ENCODE results near the gene MARCHF4.
"Not testable (repeated sequence)": the region's sequence is repeated elsewhere in the genome, so short reads cannot be mapped to it uniquely, and the experiment has no call there.

Gene MARCHF4

DNA sequence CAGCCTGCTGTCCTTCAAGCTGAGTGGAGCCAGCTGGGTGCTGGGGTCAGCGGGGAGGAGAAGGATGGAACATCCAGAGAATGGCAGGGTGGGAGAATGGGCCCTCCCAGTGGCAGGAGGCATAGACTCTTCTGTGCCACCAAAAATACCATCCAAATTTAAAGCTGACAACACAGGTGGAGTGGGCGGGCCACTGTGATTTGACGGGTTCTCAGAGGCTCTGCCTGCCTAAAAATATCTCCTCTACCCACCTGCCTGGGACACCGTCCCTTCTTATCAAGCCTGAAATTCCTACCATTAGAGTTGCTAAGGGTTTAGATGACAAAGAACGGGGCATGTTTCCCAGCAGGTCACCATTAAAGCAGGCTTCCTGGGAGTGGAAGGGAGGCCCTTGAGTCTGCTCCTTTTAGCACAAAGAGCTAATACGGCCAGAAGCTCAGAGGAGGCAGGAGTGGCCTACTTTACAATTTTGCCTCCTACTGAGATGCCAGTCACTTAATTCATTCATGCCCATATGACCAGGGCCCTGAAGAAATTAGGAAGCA lies 19.8 kb upstream of the MARCHF4 start:
- no peak overlapping the region for H3K27ac ChIP-seq
- no peak overlapping the region for H3K9ac ChIP-seq
- no peak for TF ChIP-seq Cebpa-rat (IDR thresholded peaks at IDR 0.05)
- H3K4me1 ChIP-seq, result peaks cover 13% of the 10 kb centered on the region
- H4K20me1 ChIP-seq, result no peaks in the 10 kb centered on the region
- H3K4me2 ChIP-seq, result no peak overlapping the region
- no peaks in the 10 kb centered on the region for H3K36me3 ChIP-seq
- H3K4me3 ChIP-seq, result no peak overlapping the region
- H3K9me3 ChIP-seq, result no peaks in the 10 kb centered on the region
- H3K27me3 ChIP-seq, result no peaks in the 10 kb centered on the region

DNA sequence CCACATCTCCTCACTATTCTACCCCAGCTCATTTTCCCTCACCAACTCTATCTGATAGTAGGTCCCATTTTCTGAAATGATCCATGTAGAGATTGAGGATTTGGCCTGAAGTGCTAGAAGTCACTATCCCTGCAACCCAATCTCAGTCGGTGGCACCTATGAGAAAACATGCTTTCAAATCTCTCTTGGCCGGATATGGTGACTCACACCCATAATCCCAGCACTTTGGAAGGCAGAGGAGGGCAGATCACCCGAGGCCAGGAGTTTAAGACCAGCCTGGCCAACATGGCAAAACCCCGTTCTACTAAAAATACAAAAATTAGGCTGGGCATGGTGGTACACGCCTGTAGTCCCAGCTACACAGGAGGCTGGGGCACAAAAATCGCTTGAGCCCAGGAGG lies 19.1 kb upstream of the MARCHF4 start:
- Histone ChIP-seq H3K4me2 (no peak overlapping the region), H3K4me1 (peaks cover 13% of the 10 kb centered on the region), H3K4me3 (no peak overlapping the region), H3K36me3 (no peaks in the 10 kb centered on the region), H3K27me3 (no peaks in the 10 kb centered on the region), H3K27ac (no peak overlapping the region), H3K9me3 (no peaks in the 10 kb centered on the region), H4K20me1 (no peaks in the 10 kb centered on the region), H3K9ac (no peak overlapping the region)
- no peak for TF ChIP-seq Cebpa-rat (IDR thresholded peaks at IDR 0.05)

DNA sequence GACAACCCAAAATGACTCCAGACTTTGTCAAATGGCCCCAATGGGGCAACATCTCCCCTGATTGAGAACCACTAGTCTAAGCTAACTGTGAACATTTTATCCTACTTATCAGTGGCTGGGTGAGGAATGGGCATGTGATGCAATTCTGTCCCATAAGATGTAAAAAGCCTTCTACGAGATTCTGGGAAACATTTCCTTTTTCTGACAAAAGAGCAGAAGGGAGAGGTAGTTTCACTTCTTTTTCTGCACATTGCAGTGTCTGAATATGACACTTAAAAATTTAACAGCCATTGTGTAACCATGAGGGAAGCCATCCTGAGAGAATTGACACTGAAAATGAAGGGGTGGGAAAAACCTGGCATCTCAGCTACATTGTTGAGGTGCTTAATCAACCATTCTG lies 17.3 kb upstream of the MARCHF4 start:
- Histone ChIP-seq H3K36me3 (no peaks in the 10 kb centered on the region), H3K9ac (no peak overlapping the region), H3K27ac (no peak overlapping the region), H3K4me2 (no peak overlapping the region), H4K20me1 (no peaks in the 10 kb centered on the region), H3K4me3 (no peak overlapping the region), H3K4me1 (peaks cover 3% of the 10 kb centered on the region), H3K9me3 (no peaks in the 10 kb centered on the region), H3K27me3 (no peaks in the 10 kb centered on the region)
- TF ChIP-seq Cebpa-rat (IDR thresholded peaks at IDR 0.05), result no peak

DNA sequence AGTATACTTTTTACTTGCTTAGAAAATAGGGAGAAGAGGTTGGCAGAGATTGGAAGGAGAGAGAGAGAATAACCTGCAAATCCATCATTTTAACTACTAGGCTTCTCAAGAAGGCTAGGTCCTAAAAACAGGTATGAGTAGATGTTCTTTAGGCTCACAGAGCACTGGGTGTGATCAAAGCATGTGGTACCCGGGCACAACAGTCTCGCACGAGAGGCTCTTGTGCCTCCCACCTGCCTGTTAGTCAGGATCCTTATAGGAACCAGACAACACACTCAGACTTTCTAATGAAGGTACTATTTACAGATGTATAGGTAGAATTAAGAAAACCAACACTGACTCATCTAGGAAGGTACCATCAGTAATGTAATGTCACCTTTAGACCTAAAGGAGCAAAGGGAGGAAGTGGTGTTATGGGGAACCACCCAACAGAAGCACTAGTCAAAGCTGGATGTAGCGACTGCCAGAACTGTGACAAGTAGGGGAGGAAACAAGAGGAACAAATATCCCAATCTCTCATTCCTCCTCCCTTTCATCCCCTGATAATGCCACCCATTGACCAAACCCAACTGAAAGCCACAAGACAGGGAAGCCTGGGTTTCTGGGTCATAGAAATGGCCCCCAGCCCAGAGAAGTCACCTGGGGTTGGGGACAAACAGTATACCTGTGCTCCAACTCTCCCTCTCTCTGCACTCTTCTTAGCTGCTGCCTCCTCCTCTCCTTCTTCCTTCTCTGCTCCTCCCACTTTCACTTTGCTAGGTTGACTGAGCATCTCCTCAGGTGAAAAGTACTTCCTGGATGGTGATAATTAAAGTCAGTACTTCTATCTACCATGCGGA lies 16.0 kb upstream of the MARCHF4 start:
- TF ChIP-seq Cebpa-rat (IDR thresholded peaks at IDR 0.05), result no peak

DNA sequence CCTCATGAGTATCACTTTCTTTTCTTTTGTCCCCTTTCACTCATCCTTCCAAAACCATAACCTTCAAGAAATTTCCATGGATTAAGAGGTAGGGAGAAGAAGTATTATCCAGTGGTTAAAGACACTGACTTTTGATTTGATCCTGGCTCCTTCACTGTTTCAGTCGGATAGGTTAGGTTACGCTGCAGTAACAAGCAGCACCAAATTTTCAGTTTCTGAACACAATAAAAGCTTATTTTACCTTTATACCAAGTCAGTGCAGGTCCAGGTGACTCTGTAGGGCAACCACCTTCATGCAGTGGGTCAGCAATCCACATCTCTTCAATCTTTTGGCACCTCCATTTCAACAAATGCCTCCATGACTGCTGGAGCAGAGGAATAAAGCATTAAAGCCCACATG lies 15.0 kb upstream of the MARCHF4 start:
- H3K27me3 ChIP-seq, result no peaks in the 10 kb centered on the region
- no peaks in the 10 kb centered on the region for H4K20me1 ChIP-seq
- no peak for TF ChIP-seq Cebpa-rat (IDR thresholded peaks at IDR 0.05)
- H3K27ac ChIP-seq, result no peak overlapping the region
- no peaks in the 10 kb centered on the region for H3K9me3 ChIP-seq
- H3K4me1 ChIP-seq, result no peaks in the 10 kb centered on the region
- no peak overlapping the region for H3K4me3 ChIP-seq
- H3K4me2 ChIP-seq, result no peak overlapping the region
- no peaks in the 10 kb centered on the region for H3K36me3 ChIP-seq
- no peak overlapping the region for H3K9ac ChIP-seq

More for the DNA sequence above, 16.0 kb upstream of the MARCHF4 start:
- Histone ChIP-seq H3K36me3 (no peaks in the 10 kb centered on the region), H3K4me1 (no peaks in the 10 kb centered on the region), H3K9ac (no peak overlapping the region), H3K27me3 (no peaks in the 10 kb centered on the region), H3K27ac (no peak overlapping the region), H3K4me3 (no peak overlapping the region), H3K4me2 (no peak overlapping the region), H4K20me1 (no peaks in the 10 kb centered on the region), H3K9me3 (no peaks in the 10 kb centered on the region)

DNA sequence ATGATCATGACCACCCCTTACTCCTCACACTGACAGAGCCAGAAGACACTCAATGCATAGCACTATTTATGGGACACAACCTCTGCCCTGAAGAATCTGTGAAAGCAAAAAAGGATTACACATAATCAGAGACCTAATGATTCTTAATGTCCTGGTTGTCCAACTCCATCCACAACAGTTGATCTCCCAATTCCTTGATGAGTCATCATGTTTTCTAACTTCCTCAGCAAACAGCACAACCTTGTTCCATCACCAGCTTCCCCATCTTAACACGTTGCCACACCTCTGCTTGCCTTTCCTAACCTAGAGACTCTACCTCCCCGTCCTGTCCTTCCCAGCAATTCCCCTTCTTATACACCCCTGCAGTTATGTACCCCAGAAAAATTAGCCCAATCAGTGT lies 13.2 kb upstream of the MARCHF4 start:
- Histone ChIP-seq H3K9ac (no peak overlapping the region), H3K27ac (no peak overlapping the region), H3K27me3 (no peaks in the 10 kb centered on the region), H3K4me1 (no peaks in the 10 kb centered on the region), H3K9me3 (no peaks in the 10 kb centered on the region), H4K20me1 (no peaks in the 10 kb centered on the region), H3K36me3 (no peaks in the 10 kb centered on the region), H3K4me3 (no peak overlapping the region), H3K4me2 (no peak overlapping the region)
- no peak for TF ChIP-seq Cebpa-rat (IDR thresholded peaks at IDR 0.05)

DNA sequence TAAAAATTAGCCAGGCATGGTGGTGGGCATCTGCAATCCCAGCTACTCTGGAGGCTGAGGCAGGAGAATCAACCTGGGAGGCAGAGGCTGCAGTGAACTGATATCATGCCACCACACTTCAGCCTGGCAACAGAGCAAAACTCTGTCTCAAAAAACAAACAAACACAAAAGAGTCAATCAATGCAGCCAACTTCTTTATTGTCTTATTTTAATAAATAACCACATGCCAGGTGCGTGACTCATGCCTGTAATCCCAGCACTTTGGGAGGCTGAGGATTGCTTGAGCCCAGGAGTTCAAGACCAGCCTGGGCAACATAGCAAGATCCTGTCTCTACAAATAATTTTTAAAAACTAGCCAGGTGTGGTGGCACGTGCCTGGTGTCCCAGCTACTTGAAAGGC lies 12.1 kb upstream of the MARCHF4 start:
- not testable (repeated sequence) for H3K36me3 ChIP-seq, H3K4me2 ChIP-seq, H3K4me1 ChIP-seq, H3K9me3 ChIP-seq, H3K27me3 ChIP-seq, H3K9ac ChIP-seq, H3K27ac ChIP-seq, H4K20me1 ChIP-seq, H3K4me3 ChIP-seq

DNA sequence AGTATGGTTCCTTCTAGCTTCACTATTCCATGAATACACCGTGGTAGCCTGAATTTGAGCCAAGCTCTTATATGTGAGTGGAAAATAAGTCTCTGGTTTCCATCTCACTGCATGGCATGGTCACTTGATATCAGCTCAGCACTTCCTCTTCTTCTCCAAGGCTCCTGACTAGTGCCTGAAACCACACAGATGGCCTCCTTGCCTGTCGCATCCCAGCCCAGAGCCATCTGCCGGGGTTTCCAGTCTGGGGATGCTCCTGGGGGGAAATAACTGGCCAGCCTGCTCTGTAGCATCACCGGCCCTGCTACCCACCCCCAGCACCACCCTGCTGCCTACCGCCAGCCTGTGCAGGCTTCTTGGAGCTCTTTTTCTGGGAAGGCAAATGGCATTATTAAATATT lies 7.7 kb upstream of the MARCHF4 start:
- Histone ChIP-seq H4K20me1 (no peaks in the 10 kb centered on the region), H3K9me3 (no peaks in the 10 kb centered on the region), H3K27me3 (no peaks in the 10 kb centered on the region), H3K27ac (no peak overlapping the region), H3K9ac (no peak overlapping the region), H3K4me2 (no peak overlapping the region), H3K4me3 (no peak overlapping the region), H3K4me1 (no peaks in the 10 kb centered on the region), H3K36me3 (no peaks in the 10 kb centered on the region)
- no peak for TF ChIP-seq Cebpa-rat (IDR thresholded peaks at IDR 0.05)

DNA sequence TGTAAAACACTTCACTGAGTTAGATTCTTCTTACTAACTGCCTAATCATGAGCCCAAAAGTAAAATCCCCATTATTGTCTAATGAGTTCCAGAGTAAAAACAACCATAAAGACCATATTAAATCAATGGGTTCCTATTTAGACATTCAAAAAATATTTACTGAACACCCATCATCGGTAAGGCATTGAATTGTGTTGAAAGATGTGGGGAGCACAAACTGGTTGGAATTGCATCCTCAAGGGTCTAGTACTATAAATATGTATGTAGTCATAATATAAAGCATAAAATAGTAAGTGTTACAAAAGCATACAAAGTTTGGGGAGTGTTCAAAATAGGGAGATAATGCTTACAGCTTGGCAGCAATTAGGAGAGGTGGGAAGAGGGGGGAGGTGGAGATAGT lies 3.0 kb upstream of the MARCHF4 start:
- no peak for TF ChIP-seq Cebpa-rat (IDR thresholded peaks at IDR 0.05)
- Histone ChIP-seq H4K20me1 (peaks cover 12% of the 10 kb centered on the region; the same call in 1 of the 2 replicates), H3K9ac (no peak overlapping the region), H3K27me3 (peaks cover 34% of the 10 kb centered on the region), H3K4me2 (no peak overlapping the region), H3K36me3 (no peaks in the 10 kb centered on the region), H3K27ac (no peak overlapping the region), H3K4me3 (no peak overlapping the region), H3K4me1 (peaks cover 4% of the 10 kb centered on the region; the same call in 1 of the 2 replicates), H3K9me3 (no peaks in the 10 kb centered on the region; the same call in 1 of the 2 replicates)

DNA sequence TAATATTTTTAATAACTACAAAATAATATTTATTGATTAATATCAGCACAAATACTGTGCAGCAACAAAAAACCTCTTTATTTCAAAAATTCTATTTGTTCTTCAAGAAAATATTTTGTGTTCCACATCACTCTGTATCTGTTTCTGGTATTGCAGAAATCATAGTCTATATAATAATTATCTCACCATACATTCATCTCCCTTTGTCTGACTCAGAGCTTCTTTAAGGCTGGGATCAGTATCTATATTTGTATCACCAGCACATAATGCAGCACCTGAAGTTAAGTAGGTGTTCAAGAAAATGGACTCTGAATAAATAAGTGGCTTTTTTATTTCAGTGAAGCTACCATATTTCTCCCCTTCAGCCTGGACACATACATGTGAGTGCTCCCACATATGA lies 1.6 kb upstream of the MARCHF4 start:
- Histone ChIP-seq H3K4me2 (no peak overlapping the region), H3K36me3 (no peaks in the 10 kb centered on the region), H3K4me1 (peaks cover 4% of the 10 kb centered on the region; the same call in 1 of the 2 replicates), H3K27me3 (peaks cover 45% of the 10 kb centered on the region), H3K4me3 (no peak overlapping the region), H4K20me1 (peaks cover 15% of the 10 kb centered on the region; the same call in 1 of the 2 replicates), H3K9me3 (no peaks in the 10 kb centered on the region; the same call in 1 of the 2 replicates), H3K27ac (no peak overlapping the region), H3K9ac (no peak overlapping the region)
- TF ChIP-seq Cebpa-rat (IDR thresholded peaks at IDR 0.05), result no peak
